ENCODE measurements around the gene MS4A12. TPM values are rescaled to one million over a fixed set of nuclear protein-coding genes. Genes with fewer than 3 reads are reported as not detected.

The MS4A12 gene
- total and polyA plus RNA-seq, 2 of the 8 experiments (the other 6 are each of a cell fraction or from before 2014, with no cell fraction given): 0.14 to 0.39 TPM

Other genes with a start within 250 kb of the MS4A12 start
- gene MS4A4E, start 249.6 kb upstream of the MS4A12 start, total RNA-seq (2021; fragmentation: NEBNext Ultra II Directional; extraction: Animal tissue kit (Norgen Biotek cat#: 25700)): not detected in 2 replicates
- not detected in 2 replicates for gene MS4A4E, start 249.6 kb upstream of the MS4A12 start, polyA plus RNA-seq (2011; rRNA removed)
- gene MS4A4A, start 212.1 kb upstream of the MS4A12 start, total RNA-seq (2021; fragmentation: NEBNext Ultra II Directional; extraction: Animal tissue kit (Norgen Biotek cat#: 25700)): not detected in 2 replicates
- not detected in 2 replicates for gene MS4A4A, start 212.1 kb upstream of the MS4A12 start, polyA plus RNA-seq (2011; rRNA removed)
- not detected in 2 replicates for gene MS4A6E, start 165.5 kb upstream of the MS4A12 start, total RNA-seq (2021; fragmentation: NEBNext Ultra II Directional; extraction: Animal tissue kit (Norgen Biotek cat#: 25700))
- not detected in 2 replicates for gene MS4A6E, start 165.5 kb upstream of the MS4A12 start, polyA plus RNA-seq (2011; rRNA removed)
- gene MS4A7, start 114.2 kb upstream of the MS4A12 start, total RNA-seq (2021; fragmentation: NEBNext Ultra II Directional; extraction: Animal tissue kit (Norgen Biotek cat#: 25700)): not detected in 2 replicates
- 0.05 TPM in 1 of 2 replicates, not detected in the other for gene MS4A7, start 114.2 kb upstream of the MS4A12 start, polyA plus RNA-seq (2011; rRNA removed)
- gene MS4A14, start 96.3 kb upstream of the MS4A12 start, total RNA-seq (2021; fragmentation: NEBNext Ultra II Directional; extraction: Animal tissue kit (Norgen Biotek cat#: 25700)): not detected in 2 replicates
- gene MS4A14, start 96.3 kb upstream of the MS4A12 start, polyA plus RNA-seq (2011; rRNA removed): not detected in 2 replicates
- gene MS4A5, start 63.2 kb upstream of the MS4A12 start, total RNA-seq (2021; fragmentation: NEBNext Ultra II Directional; extraction: Animal tissue kit (Norgen Biotek cat#: 25700)): not detected in 2 replicates
- not detected in 2 replicates for gene MS4A5, start 63.2 kb upstream of the MS4A12 start, polyA plus RNA-seq (2011; rRNA removed)
- gene MS4A1, start 36.9 kb upstream of the MS4A12 start, total RNA-seq (2021; fragmentation: NEBNext Ultra II Directional; extraction: Animal tissue kit (Norgen Biotek cat#: 25700)): not detected in 2 replicates
- gene MS4A1, start 36.9 kb upstream of the MS4A12 start, polyA plus RNA-seq (2011; rRNA removed): not detected in 2 replicates
- not detected in 2 replicates for gene MS4A13, start 22.6 kb downstream of the MS4A12 start, total RNA-seq (2021; fragmentation: NEBNext Ultra II Directional; extraction: Animal tissue kit (Norgen Biotek cat#: 25700))
- not detected in 2 replicates for gene MS4A13, start 22.6 kb downstream of the MS4A12 start, polyA plus RNA-seq (2011; rRNA removed)
- not detected in 2 replicates for gene MS4A8, start 206.8 kb downstream of the MS4A12 start, total RNA-seq (2021; fragmentation: NEBNext Ultra II Directional; extraction: Animal tissue kit (Norgen Biotek cat#: 25700))
- not detected in 2 replicates for gene MS4A8, start 206.8 kb downstream of the MS4A12 start, polyA plus RNA-seq (2011; rRNA removed)
- not detected in 2 replicates for gene MS4A18, start 231.9 kb downstream of the MS4A12 start, total RNA-seq (2021; fragmentation: NEBNext Ultra II Directional; extraction: Animal tissue kit (Norgen Biotek cat#: 25700))
- not detected in 2 replicates for gene MS4A18, start 231.9 kb downstream of the MS4A12 start, polyA plus RNA-seq (2011; rRNA removed)